GM19455 (cell line): ENCODE measurements around the gene AGAP1.

Experiments
- ATAC-seq: cut with Tn5 transposase; IDR thresholded peaks from one replicate; pipeline ENCODE4 v1.9.1; 2021; ENCODE audit not compliant: unreplicated experiment

The AGAP1 gene

GRCh38 chr2:235834781-235835180 lies 340.9 kb downstream of the AGAP1 start:
- ATAC-seq = no peak

- ATAC-seq = no peak
These were observed 342.0 kb downstream of the AGAP1 start for GRCh38 chr2:235835810-235836209.

GRCh38 chr2:235836491-235836911 lies 342.7 kb downstream of the AGAP1 start:
- ATAC-seq = no peak

- no peak for ATAC-seq
These were observed 345.4 kb downstream of the AGAP1 start for GRCh38 chr2:235839226-235839625.

- ATAC-seq = no peak
These were observed 346.1 kb downstream of the AGAP1 start for GRCh38 chr2:235839974-235840373.

- no peak for ATAC-seq
These were observed 348.0 kb downstream of the AGAP1 start for GRCh38 chr2:235841863-235842262.

- no peak for ATAC-seq
These were observed 349.1 kb downstream of the AGAP1 start for GRCh38 chr2:235842941-235843340.

- no peak for ATAC-seq
These were observed 349.9 kb downstream of the AGAP1 start for GRCh38 chr2:235843591-235844395.

GRCh38 chr2:235844561-235844960 lies 350.7 kb downstream of the AGAP1 start:
- ATAC-seq = no peak

- no peak for ATAC-seq
These were observed 351.4 kb downstream of the AGAP1 start for GRCh38 chr2:235845245-235845644.

GRCh38 chr2:235847576-235847975 lies 353.7 kb downstream of the AGAP1 start:
- ATAC-seq = no peak

- ATAC-seq = no peak
These were observed 354.2 kb downstream of the AGAP1 start for GRCh38 chr2:235848055-235848454.

- ATAC-seq = no peak
These were observed 355.1 kb downstream of the AGAP1 start for GRCh38 chr2:235848946-235849345.

- no peak for ATAC-seq
These were observed 355.6 kb downstream of the AGAP1 start for GRCh38 chr2:235849489-235849888.

- ATAC-seq = no peak
These were observed 356.4 kb downstream of the AGAP1 start for GRCh38 chr2:235850289-235850688.

- ATAC-seq = no peak
These were observed 357.1 kb downstream of the AGAP1 start for GRCh38 chr2:235850771-235851551.

- ATAC-seq = no peak
These were observed 358.1 kb downstream of the AGAP1 start for GRCh38 chr2:235851828-235852525.

GRCh38 chr2:235852526-235852920 lies 358.7 kb downstream of the AGAP1 start:
- no peak for ATAC-seq

- no peak for ATAC-seq
These were observed 360.4 kb downstream of the AGAP1 start for GRCh38 chr2:235854276-235854675.

GRCh38 chr2:235855011-235855410 lies 361.2 kb downstream of the AGAP1 start:
- ATAC-seq = no peak

GRCh38 chr2:235856151-235856854 lies 362.5 kb downstream of the AGAP1 start:
- no peak for ATAC-seq
